H1 (cell line): ENCODE results near the gene PNLIP. TPM values are rescaled to one million over a fixed set of nuclear protein-coding genes. Genes with fewer than 3 reads are reported as not detected.

Source experiments
- CTCF ChIA-PET: fragments of 300-600 bp; sonication (Branson Sonifier 250); formaldehyde crosslinking; loops from one replicate; lab custom pipeline; 2021; ENCODE audit not compliant: partially characterized antibody; lab: Charles Lee
- POLR2A ChIA-PET: fragments of 300-600 bp; sonication (Branson Sonifier 250); formaldehyde crosslinking; loops from one replicate; lab custom pipeline; 2021; ENCODE audit warnings: inconsistent platforms; ENCODE audit not compliant: partially characterized antibody; lab: Charles Lee
- DNase-seq, 2 experiments: peaks; one replicate each; pipeline versions ENCODE4 v3.0.0 to v3.0.0-alpha.2; 2010 to 2022; ENCODE audit warnings: low spot score in 2 of 2, low read depth in 1 of 2, mixed read lengths in 1 of 2
- FAIRE-seq: peaks from 2 replicates; lab custom pipeline; 2011; peaks lifted over from hg19 to GRCh38; lab: Jason Lieb, UNC
- H2AFZ ChIP-seq: 2 replicates; pipeline ENCODE4 v1.8.1; 2012; ENCODE audit warnings: low read length, inconsistent platforms
- H2AK5ac ChIP-seq: 2 replicates; pipeline ENCODE4 v1.6.1; 2013; ENCODE audit warnings: low read depth, low read length
- H2BK120ac ChIP-seq: replicated peaks from 2 replicates; pipeline ENCODE3; 2013; ENCODE audit warnings: low read depth, low read length, inconsistent platforms
- H2BK12ac ChIP-seq: 2 replicates; pipeline ENCODE4 v1.6.1; 2013; ENCODE audit warnings: low read depth, low read length
- H2BK15ac ChIP-seq: 2 replicates; pipeline ENCODE4 v1.6.1; 2013; ENCODE audit warnings: low read length
- H2BK20ac ChIP-seq: 2 replicates; pipeline ENCODE4 v1.6.1; 2013; ENCODE audit warnings: low read length
- H2BK5ac ChIP-seq: 2 replicates; pipeline ENCODE4 v1.6.1; 2013; ENCODE audit warnings: low read depth, low read length
- H3K14ac ChIP-seq: 2 replicates; pipeline ENCODE4 v1.6.1; 2013; ENCODE audit warnings: inconsistent platforms; ENCODE audit not compliant: insufficient read length
- H3K18ac ChIP-seq: 2 replicates; pipeline ENCODE4 v1.6.1; 2013; ENCODE audit warnings: low read length; ENCODE audit errors: extremely low read depth
- H3K23ac ChIP-seq: 2 replicates; pipeline ENCODE4 v1.6.1; 2013; ENCODE audit warnings: inconsistent platforms; ENCODE audit not compliant: insufficient read length
- H3K23me2 ChIP-seq: 2 replicates; pipeline ENCODE4 v1.6.1; 2013; ENCODE audit warnings: low read depth, low read length
- H3K27ac ChIP-seq: 2 replicates; pipeline ENCODE4 v1.6.1; 2011; ENCODE audit warnings: low read depth, low read length, inconsistent platforms
- H3K27me3 ChIP-seq, 4 experiments: replicated peaks in 1 of 4; 1 replicate in 1 of 4; 2 replicates in 3 of 4; pipeline versions ENCODE4 v1.6.1 to v1.8.1; 2011 to 2013; ENCODE audit warnings: low read length in 3 of 4, mild to moderate bottlenecking in 3 of 4, inconsistent platforms in 2 of 4, mixed read lengths in 2 of 4, moderate library complexity in 1 of 4; ENCODE audit not compliant: control insufficient read depth in 3 of 4, insufficient read depth in 3 of 4; ENCODE audit errors: extremely low read depth in 1 of 4
- H3K36me3 ChIP-seq, 4 experiments: 2 replicates each; pipeline versions ENCODE4 v1.6.1 to v1.8.1; 2011 to 2013; ENCODE audit warnings: mild to moderate bottlenecking in 4 of 4, low read length in 3 of 4, moderate library complexity in 2 of 4, control low read depth in 1 of 4, inconsistent platforms in 1 of 4; ENCODE audit not compliant: insufficient read depth in 4 of 4, control insufficient read depth in 2 of 4
- H3K4ac ChIP-seq: replicated peaks from 2 replicates; pipeline ENCODE3; 2013; ENCODE audit warnings: low read length, low read depth, mixed read lengths, inconsistent platforms; ENCODE audit not compliant: insufficient read length
- H3K4me1 ChIP-seq, 4 experiments: replicated peaks in 1 of 4; 1 replicate in 1 of 4; 2 replicates in 3 of 4; pipeline versions ENCODE4 v1.6.1 to v1.8.1; 2011 to 2013; ENCODE audit warnings: low read length in 3 of 4, inconsistent platforms in 2 of 4, mixed read lengths in 1 of 4; ENCODE audit not compliant: insufficient read depth in 4 of 4, control insufficient read depth in 3 of 4
- H3K4me2 ChIP-seq, 2 experiments: 2 replicates each; pipeline versions ENCODE4 v1.6.1 to v1.8.1; 2011 to 2013; ENCODE audit warnings: low read depth in 2 of 2, low read length in 2 of 2, control low read depth in 1 of 2, inconsistent platforms in 1 of 2, mild to moderate bottlenecking in 1 of 2; ENCODE audit not compliant: insufficient read depth in 1 of 2
- H3K4me3 ChIP-seq, 4 experiments: fragments of 200-600, 300-600 bp in 1 of 4; sonication (generic), shearing (Covaris generic), sonication (Bioruptor Twin) in 1 of 4; 2 replicates each; pipeline versions ENCODE4 v1.5.1 to v1.8.1; 2011 to 2016; ENCODE audit warnings: low read length in 4 of 4, low read depth in 3 of 4, control low read depth in 2 of 4, inconsistent platforms in 2 of 4, mild to moderate bottlenecking in 2 of 4, mixed read lengths in 1 of 4, moderate library complexity in 1 of 4; ENCODE audit not compliant: insufficient read depth in 2 of 4; ENCODE audit errors: extremely low read depth in 1 of 4
- H3K56ac ChIP-seq: replicated peaks from 2 replicates; pipeline ENCODE3; 2013; ENCODE audit warnings: low read depth, mild to moderate bottlenecking, mixed read lengths, low read length, inconsistent platforms; ENCODE audit not compliant: insufficient read length
- H3K79me1 ChIP-seq: 2 replicates; pipeline ENCODE4 v1.6.1; 2013; ENCODE audit warnings: low read depth, low read length, control low read depth
- H3K79me2 ChIP-seq, 2 experiments: 2 replicates each; pipeline versions ENCODE4 v1.6.1 to v1.8.1; 2012 to 2013; ENCODE audit warnings: low read length in 2 of 2, mild to moderate bottlenecking in 2 of 2, inconsistent platforms in 1 of 2; ENCODE audit not compliant: insufficient read depth in 2 of 2, control insufficient read depth in 1 of 2
- H3K9ac ChIP-seq, 4 experiments: replicated peaks in 1 of 4; 1 replicate in 1 of 4; 2 replicates in 3 of 4; pipeline versions ENCODE4 v1.6.1 to v1.8.1; 2011 to 2013; ENCODE audit warnings: low read depth in 3 of 4, low read length in 3 of 4, control low read depth in 2 of 4, mild to moderate bottlenecking in 2 of 4, moderate library complexity in 2 of 4, inconsistent platforms in 1 of 4; ENCODE audit errors: extremely low read depth in 1 of 4
- H3K9me3 ChIP-seq, 2 experiments: 2 replicates each; pipeline versions ENCODE4 v1.6.1 to v1.8.1; 2012 to 2013; ENCODE audit warnings: mild to moderate bottlenecking in 2 of 2, moderate library complexity in 2 of 2, control low read depth in 1 of 2, inconsistent platforms in 1 of 2, low read depth in 1 of 2, low read length in 1 of 2, mixed read lengths in 1 of 2; ENCODE audit not compliant: insufficient read depth in 2 of 2
- H4K20me1 ChIP-seq, 2 experiments: replicated peaks in 1 of 2; 2 replicates each; pipeline versions ENCODE3 to v1.8.1; 2011 to 2013; ENCODE audit warnings: inconsistent platforms in 2 of 2, low read length in 2 of 2, mild to moderate bottlenecking in 1 of 2; ENCODE audit not compliant: insufficient read depth in 2 of 2, control insufficient read depth in 1 of 2
- H4K5ac ChIP-seq: 2 replicates; pipeline ENCODE4 v1.6.1; 2013; ENCODE audit warnings: low read length, low read depth, mixed read lengths, inconsistent platforms; ENCODE audit not compliant: insufficient read length
- H4K8ac ChIP-seq: 2 replicates; pipeline ENCODE4 v1.8.0; 2013; ENCODE audit warnings: mild to moderate bottlenecking, moderate library complexity, low read length, inconsistent platforms; ENCODE audit not compliant: insufficient read depth; ENCODE audit errors: extremely low read depth
- H4K91ac ChIP-seq: replicated peaks from 2 replicates; pipeline ENCODE3; 2013; ENCODE audit warnings: low read length, mixed read lengths, inconsistent platforms; ENCODE audit not compliant: insufficient read length
- BRCA1 ChIP-seq: IDR thresholded peaks from 2 replicates; pipeline ENCODE4 v1.6.1; 2012; ENCODE audit warnings: low read depth, low read length, improper control_type of control experiment
- CBX5 ChIP-seq: fragments of 300-800, 300-1000 bp; sonication (generic); IDR thresholded peaks from 2 replicates; pipeline ENCODE4 v1.7.1; 2016; ENCODE audit warnings: antibody characterized with exemption, low read length, low read depth
- CBX8 ChIP-seq: fragments of 300-800, 300-1000 bp; sonication (generic); IDR thresholded peaks from 2 replicates; pipeline ENCODE4 v1.7.1; 2016; ENCODE audit warnings: low read depth, low read length, borderline replicate concordance
- CHD1 ChIP-seq: IDR thresholded peaks from 2 replicates; pipeline ENCODE4 v1.6.1; 2012; ENCODE audit warnings: low read depth, low read length, improper control_type of control experiment
- FOSL1 ChIP-seq: IDR thresholded peaks from 2 replicates; pipeline ENCODE4 v1.6.1; 2011; ENCODE audit warnings: mild to moderate bottlenecking, low read depth, low read length, moderate library complexity; ENCODE audit not compliant: insufficient read depth
- JUND ChIP-seq: IDR thresholded peaks from 2 replicates; pipeline ENCODE4 v1.6.1; 2011; ENCODE audit warnings: mild to moderate bottlenecking, improper control_type of control experiment, low read length
- KDM1A ChIP-seq: fragments of 200-600, 300-600 bp; sonication (generic); IDR thresholded peaks from 2 replicates; pipeline ENCODE4 v1.7.1; 2016; ENCODE audit warnings: mild to moderate bottlenecking, low read length, borderline replicate concordance
- KDM4A ChIP-seq: IDR thresholded peaks from one replicate; pipeline ENCODE4 v1.7.1; 2012; ENCODE audit warnings: low read depth, mild to moderate bottlenecking, moderate library complexity, low read length, inconsistent platforms; ENCODE audit not compliant: severe bottlenecking
- PHF8 ChIP-seq: fragments of 200-600 bp; sonication (generic); conservative IDR thresholded peaks from 2 replicates; pipeline ENCODE4 v1.7.1; 2012; ENCODE audit warnings: low read depth, mild to moderate bottlenecking, inconsistent platforms, low read length, moderate library complexity
- SIN3A ChIP-seq, 2 experiments: IDR thresholded peaks in 1 of 2; conservative IDR thresholded peaks in 1 of 2; 2 replicates each; pipeline ENCODE4 v1.6.1; 2011 to 2012; ENCODE audit warnings: low read length in 2 of 2, improper control_type of control experiment in 1 of 2, low read depth in 1 of 2, mild to moderate bottlenecking in 1 of 2
- SIRT6 ChIP-seq: IDR thresholded peaks from one replicate; pipeline ENCODE4 v1.7.1; 2012; ENCODE audit warnings: low read length, inconsistent platforms
- SP1 ChIP-seq: IDR thresholded peaks from 2 replicates; pipeline ENCODE4 v1.6.1; 2011; ENCODE audit warnings: low read depth, low read length
- SP4 ChIP-seq: IDR thresholded peaks from 2 replicates; pipeline ENCODE4 v1.6.1; 2012; ENCODE audit warnings: low read length, inconsistent platforms
- WGBS, 2 experiments: shearing (Covaris generic) in 1 of 2; methylation state at CpG; one replicate each; pipeline versions ENCODE4 v1.1.6 to v1.1.7; 2013 to 2015; ENCODE audit warnings: low lambda C conversion rate in 2 of 2, mixed read lengths in 2 of 2, inconsistent platforms in 1 of 2, low coverage in 1 of 2, missing lambda C conversion rate in 1 of 2; ENCODE audit not compliant: insufficient replicate concordance in 2 of 2, insufficient coverage in 1 of 2, insufficient read length in 1 of 2; ENCODE audit errors: extremely low coverage in 1 of 2, missing lambda C conversion rate in 1 of 2; 5-methylcytosine and 5-hydroxymethylcytosine counted together
- polyA plus RNA-seq, 7 experiments: library from polyadenylated mRNA; depleted of rRNA in 3 of 7; stranded (reverse) in 5 of 7; unstranded in 2 of 7; fragments of >200 nt in 5 of 7; fragments of 200-250 nt in 2 of 7; gene quantifications; 1 replicate in 5 of 7; 2 replicates in 1 of 7; 4 replicates in 1 of 7; pipeline versions ENCODE4 v1.2.1 to v1.2.3, GENCODE V29; 2011 to 2013; ENCODE audit warnings: missing spikeins in 2 of 7, mixed read lengths in 2 of 7
- total RNA-seq: library from RNA; stranded (reverse); fragmentation: NEBNext Ultra II Directional; extraction: Animal tissue kit (Norgen Biotek cat#: 25700); gene quantifications from 2 replicates; pipeline ENCODE4 v1.2.1, GENCODE V29; 2021
- TF ChIP-seq, protein P1 (sequence below): IDR thresholded peaks from 2 replicates; pipeline ENCODE4 v1.6.1; 2012; ENCODE audit warnings: low read length, inconsistent platforms

PNLIP gene
- total and polyA plus RNA-seq, 2 of the 8 experiments (the other 6 are each of a cell fraction or from before 2014, with no cell fraction given) = not detected

DNA sequence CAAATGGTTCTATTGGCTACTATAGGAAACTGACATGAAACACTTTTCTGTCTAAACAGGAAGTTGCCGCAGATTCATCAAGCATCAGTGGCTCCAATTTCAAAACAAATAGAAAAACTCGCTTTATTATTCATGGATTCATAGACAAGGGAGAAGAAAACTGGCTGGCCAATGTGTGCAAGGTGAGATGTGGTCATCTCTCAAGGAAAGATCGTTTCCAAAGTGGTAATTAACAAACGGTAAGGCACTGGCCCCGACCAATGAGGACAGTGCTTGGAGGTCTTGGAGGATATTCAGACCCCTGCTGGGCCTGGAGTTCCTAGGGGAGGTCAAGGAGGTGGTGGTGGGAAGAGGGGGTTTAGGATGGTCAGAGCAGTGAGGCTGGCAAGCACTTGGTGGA, 2.6 kb downstream of the PNLIP start:
- Histone ChIP-seq H4K20me1 (no peaks in the 10 kb centered on the region), H3K4me3 (no peak overlapping the region)
- FAIRE-seq = no peak
- TF ChIP-seq SIN3A (conservative IDR thresholded peaks at IDR 0.05 in 1 of 2, IDR thresholded peaks at IDR 0.05 in 1 of 2; ENCODE audit: low read depth in 1 of 2, low read length in 2 of 2) = no peak
- TF ChIP-seq SP4 = no peak
- no peak for TF ChIP-seq SIRT6
- no peak for TF ChIP-seq CBX5
- TF ChIP-seq JUND = no peak
- no peak for TF ChIP-seq KDM4A
- TF ChIP-seq BRCA1 = no peak
- no peak for TF ChIP-seq PHF8
- TF ChIP-seq SP1 = no peak
- TF ChIP-seq FOSL1 = no peak
- TF ChIP-seq, protein P1, sequence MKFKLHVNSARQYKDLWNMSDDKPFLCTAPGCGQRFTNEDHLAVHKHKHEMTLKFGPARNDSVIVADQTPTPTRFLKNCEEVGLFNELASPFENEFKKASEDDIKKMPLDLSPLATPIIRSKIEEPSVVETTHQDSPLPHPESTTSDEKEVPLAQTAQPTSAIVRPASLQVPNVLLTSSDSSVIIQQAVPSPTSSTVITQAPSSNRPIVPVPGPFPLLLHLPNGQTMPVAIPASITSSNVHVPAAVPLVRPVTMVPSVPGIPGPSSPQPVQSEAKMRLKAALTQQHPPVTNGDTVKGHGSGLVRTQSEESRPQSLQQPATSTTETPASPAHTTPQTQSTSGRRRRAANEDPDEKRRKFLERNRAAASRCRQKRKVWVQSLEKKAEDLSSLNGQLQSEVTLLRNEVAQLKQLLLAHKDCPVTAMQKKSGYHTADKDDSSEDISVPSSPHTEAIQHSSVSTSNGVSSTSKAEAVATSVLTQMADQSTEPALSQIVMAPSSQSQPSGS = no peak
- no peak for TF ChIP-seq KDM1A
- TF ChIP-seq CBX8 = no peak
- TF ChIP-seq CHD1 = no peak

More for the DNA sequence above, 2.6 kb downstream of the PNLIP start:
- Histone ChIP-seq H2BK20ac (no peak overlapping the region), H2AFZ (no peak overlapping the region), H3K23me2 (no peaks in the 10 kb centered on the region), H4K5ac (no peak overlapping the region), H4K91ac (no peak overlapping the region), H4K8ac (no peak overlapping the region), H3K4ac (no peak overlapping the region), H3K4me2 (no peak overlapping the region), H3K27me3 (no peaks in the 10 kb centered on the region), H2AK5ac (no peak overlapping the region), H2BK12ac (no peak overlapping the region), H3K23ac (no peak overlapping the region), H3K14ac (no peak overlapping the region), H3K36me3 (no peaks in the 10 kb centered on the region), H2BK15ac (no peak overlapping the region), H3K18ac (no peak overlapping the region), H3K79me2 (no peaks in the 10 kb centered on the region), H3K9ac (no peak overlapping the region), H3K56ac (no peak overlapping the region), H3K79me1 (no peaks in the 10 kb centered on the region), H3K9me3 (no peaks in the 10 kb centered on the region), H2BK120ac (no peak overlapping the region), H3K27ac (no peak overlapping the region), H2BK5ac (no peak overlapping the region), H3K4me1 (no peaks in the 10 kb centered on the region)
- 94% methylated on average over 5 of the region's 5 CpGs; no CpG with 5 or more reads in 1 of the 2 experiments for WGBS, 2 experiments
- ChIA-PET CTCF (no interaction called here), POLR2A (no interaction called here)
- no peak for DNase-seq
